Islet precursor cell (in vitro differentiated cells): Measurements from ENCODE around the gene HNRNPCL4.
"Not testable (repeated sequence)": the region's sequence is repeated elsewhere in the genome, so short reads cannot be mapped to it uniquely, and the experiment has no call there.

Experiments used
- DNase-seq: peaks from one replicate; pipeline ENCODE4 v3.0.0-alpha.2; 2018

Gene HNRNPCL4

DNA sequence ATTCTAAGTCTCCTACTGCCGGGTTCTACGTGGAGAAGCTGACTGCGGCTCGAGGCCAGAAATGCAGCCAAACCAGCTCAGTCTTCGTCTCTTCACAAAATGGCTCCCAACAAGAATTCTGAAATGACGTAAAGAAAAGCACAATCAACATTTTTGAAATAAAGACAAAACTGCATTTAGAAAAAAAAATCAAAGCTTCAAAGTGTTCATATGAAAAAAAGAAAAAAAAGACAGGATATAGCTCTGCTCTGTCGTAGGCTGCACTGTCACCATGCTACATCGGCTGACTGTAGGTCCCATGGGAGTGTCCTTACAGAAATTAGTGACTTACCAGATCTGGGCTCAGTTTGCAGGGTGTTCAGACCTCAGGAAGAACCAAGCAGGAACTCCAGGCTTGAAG, at the start of gene HNRNPCL4:
HNRNPCL4 (minus strand) TSS at position 101 of the 400 bp plus-strand sequence. CDS start 164 bp downstream, outside the sequence.
- DNase-seq: not testable (repeated sequence)

DNA sequence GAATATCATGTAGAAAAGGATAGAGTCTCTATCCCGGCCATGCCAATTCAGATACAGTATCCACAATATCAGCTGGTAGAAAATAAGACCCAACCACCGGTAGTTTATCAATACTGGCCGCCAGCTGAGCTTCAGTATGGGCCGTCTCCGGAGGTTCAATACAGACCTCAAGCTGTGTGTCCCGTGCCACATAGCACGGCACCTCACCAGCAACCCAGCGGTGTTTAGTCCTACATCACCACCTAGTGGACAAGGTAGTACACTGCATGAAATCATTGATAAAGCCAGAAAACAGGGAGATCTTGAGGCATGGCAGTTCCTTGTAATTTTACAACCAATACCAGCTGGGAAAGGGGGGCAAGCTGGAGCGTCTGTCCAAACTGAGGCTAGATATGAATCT, 43.3 kb upstream of the HNRNPCL4 start:
- DNase-seq: not testable (repeated sequence)

GRCh38 chr1:13201309-13201708, 35.9 kb upstream of the HNRNPCL4 start, which contains the start of gene PRAMEF13:
Gene PRAMEF13 (minus strand): TSS chr1:13201409. CDS start chr1:13199589, 1,820 bp downstream.
- DNase-seq: not testable (repeated sequence)

DNA sequence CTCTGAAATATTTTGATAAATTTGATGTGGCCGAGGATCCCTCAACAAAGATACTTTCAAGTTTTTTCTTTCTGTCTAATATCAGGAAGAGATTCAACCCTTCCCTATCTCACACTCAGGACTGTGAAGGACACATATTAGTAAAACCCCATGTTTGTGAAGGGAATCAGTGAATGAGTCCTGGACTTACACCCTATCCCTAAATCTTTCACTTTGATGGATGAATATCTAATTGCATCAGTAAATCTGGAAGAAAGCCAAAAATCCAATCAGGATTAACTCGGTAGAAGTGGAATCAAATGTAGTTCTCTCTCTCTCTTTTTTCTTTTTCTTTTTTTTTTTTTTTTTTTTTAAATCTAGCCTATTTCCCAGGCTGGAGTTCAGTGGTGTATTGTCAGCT, 6.1 kb upstream of the HNRNPCL4 start, which contains the start of gene PRAMEF9:
PRAMEF9 (plus strand) TSS at position 301 of the 400 bp plus-strand sequence. CDS start 3,433 bp downstream, outside the sequence.
- not testable (repeated sequence) for DNase-seq

GRCh38 chr1:13155909-13156308, 9.5 kb downstream of the HNRNPCL4 start, which contains the start of gene PRAMEF26:
Gene PRAMEF26 (minus strand): TSS chr1:13156009. CDS start chr1:13153095, 2,914 bp downstream.
- not testable (repeated sequence) for DNase-seq

GRCh38 chr1:13116754-13117153, 48.7 kb downstream of the HNRNPCL4 start, which contains the start of gene HNRNPCL2:
Gene HNRNPCL2 (minus strand): TSS chr1:13116854. CDS start chr1:13116400, 454 bp downstream.
- DNase-seq: not testable (repeated sequence)
